Fibroblast of pulmonary artery (primary cell): ENCODE data around the gene DMXL2.
"Not testable (repeated sequence)": the region's sequence is repeated elsewhere in the genome, so short reads cannot be mapped to it uniquely, and the experiment has no call there.

Experiments used
- DNase-seq: peaks from one replicate; pipeline ENCODE4 v3.0.0-alpha.2; 2010; ENCODE audit warnings: low read depth
- H3K4me3 ChIP-seq: replicated peaks from 2 replicates; pipeline ENCODE4 v1.5.1; 2011; ENCODE audit warnings: low read depth, mild to moderate bottlenecking, control low read depth, low read length, moderate library complexity
- CTCF ChIP-seq: IDR thresholded peaks from 2 replicates; pipeline ENCODE4 v1.5.1; 2011; ENCODE audit warnings: mild to moderate bottlenecking, control low read depth, low read length, inconsistent platforms; ENCODE audit errors: missing control alignments

DMXL2 gene

GRCh38 chr15:51658664-51659063, 36.1 kb upstream of the DMXL2 start:
- TF ChIP-seq CTCF, result no peak
- no peak for DNase-seq

GRCh38 chr15:51655401-51656057, 33.0 kb upstream of the DMXL2 start:
- not testable (repeated sequence) for DNase-seq, H3K4me3 ChIP-seq

More at GRCh38 chr15:51658664-51659063, 36.1 kb upstream of the DMXL2 start:
- H3K4me3 ChIP-seq, result no peak overlapping the region

- DNase-seq, result no peak
- H3K4me3 ChIP-seq, result no peak overlapping the region
- no peak for TF ChIP-seq CTCF
These were observed 29.6 kb upstream of the DMXL2 start for GRCh38 chr15:51652084-51652668.

GRCh38 chr15:51649659-51650521, 27.3 kb upstream of the DMXL2 start:
- TF ChIP-seq CTCF, result peak; percentile 78
- peak; percentile 90 for DNase-seq
- H3K4me3 ChIP-seq, result no peak overlapping the region

GRCh38 chr15:51648643-51649042, 26.1 kb upstream of the DMXL2 start:
- not testable (repeated sequence) for DNase-seq, H3K4me3 ChIP-seq

GRCh38 chr15:51648101-51648500, 25.5 kb upstream of the DMXL2 start:
- DNase-seq, H3K4me3 ChIP-seq: not testable (repeated sequence)

GRCh38 chr15:51647128-51647562, 24.6 kb upstream of the DMXL2 start:
- H3K4me3 ChIP-seq, result no peak overlapping the region
- TF ChIP-seq CTCF, result no peak
- peak; percentile 64 for DNase-seq

- no peak for TF ChIP-seq CTCF
- no peak for DNase-seq
- no peak overlapping the region for H3K4me3 ChIP-seq
These were observed 20.1 kb upstream of the DMXL2 start for GRCh38 chr15:51642696-51643095.
